NK-92 treated with Interleukin-12 subunit alpha and Interleukin-12 subunit beta, amount 100 ng/mL, for 24 hours (cell line): ENCODE data around the gene TKTL1.
A peak's percentile ranks its signal among the peaks of the same experiment; 100 is the strongest.

ENCODE experiments used
- DNase-seq: peaks from one replicate; lab custom pipeline; 2025; lab: John Stamatoyannopoulos, UW

The TKTL1 gene

GRCh38 chrX:154362085-154362742 is 66.6 kb downstream of the TKTL1 start:
- no peak for DNase-seq

- DNase-seq, result no peak
These were observed 68.3 kb downstream of the TKTL1 start for GRCh38 chrX:154363706-154364439.

GRCh38 chrX:154365052-154365600 is 69.5 kb downstream of the TKTL1 start:
- no peak for DNase-seq

- no peak for DNase-seq
These were observed 70.5 kb downstream of the TKTL1 start for GRCh38 chrX:154365997-154366665.

- DNase-seq, result no peak
These were observed 71.1 kb downstream of the TKTL1 start for GRCh38 chrX:154366666-154367055.

GRCh38 chrX:154367474-154368308 is 72.1 kb downstream of the TKTL1 start:
- DNase-seq, result no peak

GRCh38 chrX:154368630-154369448 is 73.2 kb downstream of the TKTL1 start:
- DNase-seq, result peak; percentile 92

- DNase-seq, result peak; percentile 64
These were observed 74.1 kb downstream of the TKTL1 start for GRCh38 chrX:154369449-154370299.

- DNase-seq, result peak; percentile 50
These were observed 74.9 kb downstream of the TKTL1 start for GRCh38 chrX:154370300-154371016.

GRCh38 chrX:154371017-154371788 is 75.6 kb downstream of the TKTL1 start:
- DNase-seq, result peak; percentile 89

GRCh38 chrX:154371789-154372300 is 76.2 kb downstream of the TKTL1 start:
- no peak for DNase-seq

- DNase-seq, result no peak
These were observed 77.0 kb downstream of the TKTL1 start for GRCh38 chrX:154372612-154373022.

GRCh38 chrX:154373340-154374306 is 78.0 kb downstream of the TKTL1 start:
- no peak for DNase-seq

GRCh38 chrX:154374313-154375155 is 78.9 kb downstream of the TKTL1 start, which contains the start of gene FLNA:
Gene FLNA (minus strand): TSS chrX:154374634. CDS start chrX:154371245, 3,389 bp downstream.
- no peak for DNase-seq

- DNase-seq, result no peak
These were observed 79.5 kb downstream of the TKTL1 start for GRCh38 chrX:154375156-154375504.

- no peak for DNase-seq
These were observed 81.2 kb downstream of the TKTL1 start for GRCh38 chrX:154376774-154377173.
